Stimulated activated naive CD4-positive, alpha-beta T cell treated with Interleukin-2 at 50 U/mL for 16 hours (primary cell): ENCODE measurements around the gene ARHGAP1.
"Not testable (repeated sequence)": the region's sequence is repeated elsewhere in the genome, so short reads cannot be mapped to it uniquely, and the experiment has no call there.

Experiments used
- DNase-seq: peaks from one replicate; lab custom pipeline; 2025; lab: John Stamatoyannopoulos, UW

The ARHGAP1 gene

DNA sequence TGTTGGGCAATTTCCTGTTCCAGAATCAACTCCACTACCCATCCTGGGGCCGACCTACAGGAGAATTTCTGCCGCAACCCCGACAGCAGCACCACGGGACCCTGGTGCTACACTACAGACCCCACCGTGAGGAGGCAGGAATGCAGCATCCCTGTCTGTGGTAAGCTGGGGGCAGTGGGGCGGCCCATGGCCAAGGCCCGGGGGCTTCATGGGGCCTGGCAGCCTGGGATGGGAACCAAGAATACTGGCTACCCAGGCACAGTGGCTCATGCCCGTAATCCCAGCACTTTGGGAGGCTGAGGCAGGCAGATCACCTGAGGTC is 22.9 kb upstream of the ARHGAP1 start:
- DNase-seq = no peak

GRCh38 chr11:46722566-46723358 is 22.3 kb upstream of the ARHGAP1 start:
- DNase-seq = no peak

DNA sequence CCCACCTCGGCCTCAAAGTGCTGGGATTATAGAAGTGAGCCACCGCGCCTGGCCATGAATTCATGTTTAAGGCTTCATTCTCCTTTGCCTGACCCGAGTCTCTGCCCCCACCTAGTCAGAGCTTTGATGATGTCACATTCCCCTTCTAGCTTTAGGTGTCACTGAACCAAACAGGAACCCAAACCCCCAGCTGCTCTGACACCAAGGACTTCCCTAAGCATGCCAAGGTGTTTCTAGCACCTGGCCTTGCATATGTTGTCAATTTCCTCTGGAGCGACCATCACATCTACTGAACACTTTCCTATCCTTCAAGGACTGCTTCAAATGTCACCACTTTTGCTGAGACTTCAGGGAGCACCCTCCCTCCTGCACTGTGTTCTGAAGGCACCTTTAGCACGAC is 20.9 kb upstream of the ARHGAP1 start:
- no peak for DNase-seq

GRCh38 chr11:46719543-46720218 is 19.3 kb upstream of the ARHGAP1 start:
- no peak for DNase-seq

DNA sequence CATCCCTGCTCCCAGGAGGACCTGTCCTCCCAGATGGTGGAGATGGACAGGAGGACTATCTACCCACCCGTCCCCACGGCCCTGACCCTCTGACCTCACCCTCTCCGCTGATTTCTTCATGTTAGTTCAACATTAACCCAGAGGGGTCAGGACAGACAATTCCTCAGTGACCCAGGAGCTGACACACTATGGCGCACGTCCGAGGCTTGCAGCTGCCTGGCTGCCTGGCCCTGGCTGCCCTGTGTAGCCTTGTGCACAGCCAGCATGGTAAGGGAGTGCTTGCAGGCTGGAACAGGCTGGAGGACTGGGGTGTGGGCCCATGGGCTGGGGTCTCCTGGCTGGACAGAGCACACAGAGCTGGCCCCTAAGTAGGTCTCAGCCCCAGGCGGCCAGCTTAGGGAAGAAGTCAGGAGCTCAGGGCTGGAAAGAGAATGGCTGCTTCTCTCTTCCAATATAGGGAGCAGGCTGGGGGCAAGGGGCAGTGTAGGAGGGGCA is 18.7 kb upstream of the ARHGAP1 start, which contains the start of gene F2:
TSS of gene F2 (plus strand) at position 166 of the 495 bp plus-strand sequence. CDS start at position 189, 23 bp downstream.
- DNase-seq = no peak

- DNase-seq = no peak
Observed at GRCh38 chr11:46718155-46719019, 18.0 kb upstream of the ARHGAP1 start.

DNA sequence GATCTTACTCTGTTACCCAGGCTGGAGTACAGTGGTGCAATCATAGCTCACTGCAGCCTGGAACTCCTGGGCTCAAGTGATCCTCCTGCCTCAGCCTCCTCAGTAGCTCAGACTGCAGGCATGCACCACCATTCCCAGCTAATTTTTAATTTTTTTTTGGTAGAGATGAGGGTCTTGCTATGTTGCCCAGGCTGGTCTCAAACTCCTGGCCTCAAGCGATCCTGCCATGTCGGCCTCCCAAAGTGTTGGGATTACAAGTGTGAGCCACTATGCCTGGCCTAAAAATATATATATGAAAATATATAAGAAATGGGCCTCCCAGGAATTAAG is 17.4 kb upstream of the ARHGAP1 start:
- not testable (repeated sequence) for DNase-seq

GRCh38 chr11:46712874-46713576 is 12.6 kb upstream of the ARHGAP1 start:
- no peak for DNase-seq

DNA sequence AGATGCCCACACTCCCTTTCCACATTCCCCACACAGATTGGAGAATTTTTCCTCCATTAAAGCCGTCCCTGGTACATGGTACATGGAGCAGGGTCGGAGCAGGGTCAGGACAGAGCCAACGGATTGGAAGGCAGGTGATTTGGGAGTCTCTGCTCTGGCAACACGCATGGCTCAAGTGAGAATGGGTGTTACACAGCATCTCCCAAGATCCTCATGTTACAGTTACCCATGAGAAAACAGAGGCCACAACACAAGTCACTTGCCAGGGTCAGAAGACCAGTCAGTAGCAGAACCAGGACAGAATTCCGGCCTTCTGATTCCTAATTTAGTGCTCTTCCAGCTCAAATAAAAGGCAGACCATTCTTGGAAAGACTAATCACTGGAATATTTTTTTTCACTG is 10.9 kb upstream of the ARHGAP1 start:
- no peak for DNase-seq

DNA sequence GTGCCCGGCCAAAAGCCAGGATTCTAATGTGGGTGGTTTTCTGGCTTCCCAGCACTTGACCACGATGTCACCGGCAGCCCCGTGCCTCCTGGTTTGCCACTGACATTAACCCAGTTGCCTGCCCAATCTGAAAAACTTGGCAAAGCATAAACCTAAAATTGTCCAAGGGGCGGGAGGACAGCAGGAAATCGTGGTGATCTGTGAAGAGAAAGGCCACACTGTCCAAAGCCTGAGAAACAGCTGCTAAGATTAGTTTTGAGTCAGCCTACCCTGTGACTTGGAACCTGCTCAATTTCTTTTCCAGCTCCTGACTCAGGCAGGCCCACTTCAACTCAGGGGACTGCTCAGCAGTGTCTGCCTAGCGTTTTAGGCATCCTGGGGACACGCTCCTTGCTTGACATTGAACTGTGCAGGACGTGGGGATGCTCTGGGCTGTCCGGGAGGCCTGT is 10.4 kb upstream of the ARHGAP1 start:
- no peak for DNase-seq

DNA sequence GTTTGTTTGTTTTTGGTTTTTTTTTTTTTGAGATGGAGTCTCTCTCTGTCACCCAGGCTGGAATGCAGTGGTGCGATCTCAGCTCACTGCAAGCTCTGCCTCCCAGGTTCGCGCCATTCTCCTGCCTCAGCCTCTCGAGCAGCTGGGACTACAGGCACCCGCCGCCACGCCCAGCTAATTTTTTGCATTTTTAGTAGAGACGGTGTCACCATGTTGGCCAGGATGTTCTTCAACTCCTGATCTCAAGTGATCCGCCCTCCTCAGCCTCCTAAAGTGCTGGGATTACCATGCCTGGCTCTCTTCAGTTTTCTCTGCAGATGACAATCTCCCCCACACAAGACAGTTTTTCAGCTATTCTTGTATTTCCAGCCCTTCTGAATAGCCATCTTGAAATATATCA is 8.9 kb upstream of the ARHGAP1 start:
- DNase-seq = not testable (repeated sequence)

DNA sequence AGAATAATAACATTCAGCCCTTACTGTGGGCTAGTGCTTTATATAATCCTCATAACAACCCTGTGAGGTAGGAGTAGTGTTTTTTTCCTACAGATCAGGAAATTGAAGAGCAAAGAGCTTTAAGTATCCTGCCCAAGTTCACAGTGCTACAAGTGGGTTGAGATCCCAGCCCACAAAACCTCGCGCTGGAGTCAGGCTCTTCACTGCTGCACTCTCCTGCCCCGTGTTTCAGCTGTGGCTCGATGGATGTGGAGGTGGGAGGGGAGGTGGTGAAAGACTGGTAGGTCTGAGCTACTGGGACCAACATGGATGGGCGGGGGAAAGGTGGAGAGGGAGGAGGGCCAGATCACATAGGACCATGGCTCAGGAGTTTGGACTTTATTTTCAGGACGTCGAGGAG is 6.5 kb upstream of the ARHGAP1 start:
- DNase-seq = no peak

- DNase-seq = no peak
Observed at GRCh38 chr11:46705070-46705688, 4.8 kb upstream of the ARHGAP1 start.

- DNase-seq = no peak
Observed at GRCh38 chr11:46701078-46701654, 747 bp upstream of the ARHGAP1 start.

GRCh38 chr11:46698597-46698996 is 1.8 kb downstream of the ARHGAP1 start:
- no peak for DNase-seq

- DNase-seq = no peak
Observed at GRCh38 chr11:46697723-46698122, 2.7 kb downstream of the ARHGAP1 start.

GRCh38 chr11:46697303-46697702 is 3.1 kb downstream of the ARHGAP1 start:
- DNase-seq = no peak

DNA sequence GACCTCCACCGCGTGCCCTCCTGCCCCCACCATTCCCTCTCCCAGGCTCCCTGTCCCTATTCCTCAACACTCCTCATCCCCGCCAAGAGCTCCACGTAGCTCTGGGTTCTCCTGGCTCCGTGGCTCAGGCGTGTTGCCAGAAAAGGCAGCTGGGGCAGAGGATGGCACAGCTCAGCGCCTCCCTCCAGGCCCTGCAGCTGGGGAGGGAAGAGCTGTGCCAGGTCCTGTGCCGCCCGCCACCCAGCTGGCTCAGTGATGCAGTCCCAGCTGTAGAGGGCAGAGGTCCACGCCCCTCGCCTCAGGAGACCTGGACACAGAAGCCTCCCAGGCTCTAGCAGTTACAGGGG is 4.2 kb downstream of the ARHGAP1 start:
- DNase-seq = no peak

- no peak for DNase-seq
Observed at GRCh38 chr11:46695345-46696211, 4.8 kb downstream of the ARHGAP1 start.

DNA sequence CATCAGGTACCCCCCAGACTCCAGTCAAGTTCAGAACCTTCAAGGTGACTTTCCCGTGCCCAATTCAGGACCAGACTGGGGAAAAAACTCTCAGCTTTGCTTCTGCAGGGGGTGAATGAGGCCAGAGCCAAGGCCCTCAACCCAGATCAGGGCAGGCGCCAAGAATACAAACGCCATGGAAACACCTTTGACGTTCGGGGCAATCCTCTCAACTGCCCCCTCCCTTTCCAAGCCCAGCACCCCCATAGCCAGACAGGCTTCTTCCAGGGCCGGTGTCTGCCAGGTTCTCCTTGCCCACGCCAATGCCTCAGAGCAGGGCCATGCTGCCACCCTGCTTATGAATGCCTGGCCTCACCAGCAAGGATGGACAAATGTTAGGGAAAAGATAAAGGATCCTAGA is 5.8 kb downstream of the ARHGAP1 start:
- no peak for DNase-seq
